GM10847 (cell line): Measurements from ENCODE around the gene KYNU.

Experiments used
- POLR2A ChIP-seq: IDR thresholded peaks from 2 replicates; pipeline ENCODE4 v1.6.1; 2011; ENCODE audit not compliant: insufficient read length; ENCODE audit errors: extremely low read depth

KYNU gene

DNA sequence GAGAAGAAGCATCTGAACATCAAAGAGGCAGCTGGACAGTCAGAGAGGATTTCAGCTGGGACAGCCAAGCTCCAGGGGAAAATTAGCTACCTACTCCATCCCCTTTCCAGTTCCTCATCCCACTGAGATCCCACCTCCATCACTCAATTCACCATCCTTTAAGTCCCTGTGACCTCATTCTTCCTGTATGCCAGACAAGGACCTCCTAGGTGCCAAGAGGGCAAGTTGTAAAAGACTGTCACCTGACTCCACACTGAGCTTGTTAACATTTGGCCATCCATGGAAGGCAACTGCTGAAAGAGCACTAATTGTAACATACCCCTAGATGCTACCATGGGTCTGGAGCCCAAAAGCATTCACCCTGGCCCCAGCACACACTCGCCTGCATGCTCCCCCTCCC lies 97.8 kb downstream of the KYNU start:
- no peak for TF ChIP-seq POLR2A

DNA sequence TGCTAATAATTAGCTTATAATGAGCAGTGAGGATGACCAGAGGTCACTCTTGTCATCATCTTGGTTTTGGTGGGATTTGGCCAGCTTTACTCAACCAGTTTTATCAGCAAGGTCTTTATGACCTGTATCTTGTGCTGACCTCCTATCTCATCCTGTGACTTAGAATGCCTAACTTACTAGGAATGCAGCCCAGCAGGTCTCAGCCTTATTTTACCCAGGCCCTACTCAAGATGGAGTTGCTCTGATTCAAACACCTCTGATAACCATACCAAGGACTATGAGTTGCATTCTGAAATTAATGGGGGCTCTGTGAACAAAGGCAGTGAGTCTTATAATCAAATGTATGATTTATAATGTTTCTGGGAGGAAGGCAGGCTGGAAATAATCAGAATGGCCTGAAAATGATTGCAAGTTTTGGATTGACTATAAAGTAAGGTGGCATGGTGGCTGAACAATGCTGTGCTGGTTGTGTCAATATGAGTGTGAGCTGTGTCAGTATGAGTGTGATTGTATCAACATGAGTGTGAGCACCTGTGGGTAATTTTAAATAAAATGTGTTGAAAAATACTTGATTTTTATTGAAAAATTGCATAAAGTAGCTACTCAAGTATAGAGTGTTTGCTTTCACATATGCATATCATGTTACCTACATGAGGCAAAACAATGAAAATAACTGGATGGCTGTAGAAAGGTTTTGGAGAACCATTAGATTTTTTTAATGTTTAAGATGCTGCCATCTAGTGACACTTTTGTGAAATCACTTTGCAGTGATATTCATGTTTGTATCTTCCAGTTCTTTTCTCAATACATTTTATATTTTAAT lies 103.0 kb downstream of the KYNU start:
- TF ChIP-seq POLR2A: no peak

DNA sequence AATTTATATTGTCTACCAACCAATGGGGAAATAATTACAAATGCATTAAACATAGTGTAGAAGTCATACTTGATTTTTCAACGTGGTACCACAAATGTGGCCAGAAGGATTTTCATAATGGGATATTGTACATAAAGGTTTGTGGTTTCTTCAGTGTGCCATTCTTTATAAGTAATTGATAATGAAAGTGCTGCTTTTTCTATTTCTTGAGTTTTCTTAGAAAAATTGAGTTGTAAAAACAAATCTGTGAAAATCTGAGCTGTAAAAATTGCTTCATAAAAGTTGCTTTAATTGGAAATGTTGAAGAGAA lies 103.6 kb downstream of the KYNU start:
- TF ChIP-seq POLR2A: no peak

DNA sequence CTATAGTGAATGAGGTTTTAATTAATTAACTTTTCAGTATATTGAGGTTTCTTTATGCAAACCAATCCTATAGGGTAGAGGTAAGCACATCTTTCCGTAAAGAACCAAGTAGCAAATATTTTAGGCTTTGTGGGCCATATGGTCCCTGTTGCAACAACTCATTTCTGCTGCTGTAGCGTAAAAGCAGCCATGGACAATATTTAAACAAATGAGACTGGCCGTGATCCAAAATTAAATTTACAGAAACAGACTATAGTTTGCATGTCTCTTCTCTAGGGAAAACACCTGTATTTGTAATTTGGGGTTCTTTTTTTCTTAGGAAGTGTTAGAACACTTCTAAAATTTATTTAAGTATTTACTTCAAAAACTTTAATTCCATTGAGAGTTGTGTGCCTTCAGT lies 104.3 kb downstream of the KYNU start:
- TF ChIP-seq POLR2A: no peak

DNA sequence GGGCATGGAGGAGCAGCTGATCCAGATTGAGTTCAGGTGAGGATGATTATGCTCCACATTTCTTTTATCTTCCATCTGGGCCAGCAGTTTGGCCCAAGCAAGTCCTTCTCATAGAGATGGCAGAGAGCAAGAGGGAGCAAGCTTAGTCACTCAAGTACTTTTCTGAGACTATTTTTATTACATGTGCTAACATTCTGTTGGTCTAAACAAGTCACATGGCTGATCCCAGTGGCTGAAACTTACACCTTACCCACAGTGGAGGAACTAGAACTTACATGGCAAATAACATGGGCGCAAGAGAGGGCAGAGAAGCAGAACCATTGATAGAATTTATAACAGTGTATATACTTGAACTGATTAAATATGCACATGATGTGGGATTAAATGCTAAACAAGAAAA lies 105.7 kb downstream of the KYNU start:
- TF ChIP-seq POLR2A: no peak

DNA sequence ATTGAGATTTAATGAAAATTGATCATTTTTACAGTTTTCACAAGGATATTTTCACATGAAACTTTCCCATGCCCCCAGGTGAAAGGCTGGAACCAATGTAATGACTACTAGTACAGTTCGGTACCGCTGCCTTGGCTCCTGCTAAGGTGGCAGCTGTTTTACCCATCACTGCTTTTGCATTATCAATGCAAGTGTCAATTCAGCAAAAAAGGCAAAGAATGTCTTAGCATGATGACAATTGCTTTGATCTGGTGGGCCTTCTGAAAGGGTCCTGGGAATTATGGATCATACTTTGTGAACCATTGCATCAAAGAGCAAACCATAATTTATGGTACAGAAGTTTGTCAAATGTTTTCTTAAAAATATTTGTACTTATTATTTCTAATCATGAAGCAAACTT lies 107.2 kb downstream of the KYNU start:
- no peak for TF ChIP-seq POLR2A

DNA sequence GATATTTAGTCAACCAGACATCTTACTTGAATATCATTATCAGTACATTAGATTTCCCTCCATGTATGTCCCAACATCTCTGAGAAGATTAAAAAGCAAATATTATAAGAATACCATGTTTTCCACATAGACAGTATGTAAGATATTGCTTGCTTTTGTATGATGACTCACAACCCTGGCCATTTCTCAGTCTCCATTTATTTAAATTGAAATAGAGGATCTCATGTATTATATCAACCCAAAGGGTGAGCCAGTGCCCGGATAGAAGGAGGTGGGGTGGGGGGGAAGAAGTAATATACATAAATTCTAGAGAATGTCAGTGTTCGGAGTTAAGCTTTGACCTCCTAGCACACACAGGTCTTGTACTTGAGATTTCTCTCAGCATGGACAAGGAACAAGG lies 109.6 kb downstream of the KYNU start:
- TF ChIP-seq POLR2A: no peak

DNA sequence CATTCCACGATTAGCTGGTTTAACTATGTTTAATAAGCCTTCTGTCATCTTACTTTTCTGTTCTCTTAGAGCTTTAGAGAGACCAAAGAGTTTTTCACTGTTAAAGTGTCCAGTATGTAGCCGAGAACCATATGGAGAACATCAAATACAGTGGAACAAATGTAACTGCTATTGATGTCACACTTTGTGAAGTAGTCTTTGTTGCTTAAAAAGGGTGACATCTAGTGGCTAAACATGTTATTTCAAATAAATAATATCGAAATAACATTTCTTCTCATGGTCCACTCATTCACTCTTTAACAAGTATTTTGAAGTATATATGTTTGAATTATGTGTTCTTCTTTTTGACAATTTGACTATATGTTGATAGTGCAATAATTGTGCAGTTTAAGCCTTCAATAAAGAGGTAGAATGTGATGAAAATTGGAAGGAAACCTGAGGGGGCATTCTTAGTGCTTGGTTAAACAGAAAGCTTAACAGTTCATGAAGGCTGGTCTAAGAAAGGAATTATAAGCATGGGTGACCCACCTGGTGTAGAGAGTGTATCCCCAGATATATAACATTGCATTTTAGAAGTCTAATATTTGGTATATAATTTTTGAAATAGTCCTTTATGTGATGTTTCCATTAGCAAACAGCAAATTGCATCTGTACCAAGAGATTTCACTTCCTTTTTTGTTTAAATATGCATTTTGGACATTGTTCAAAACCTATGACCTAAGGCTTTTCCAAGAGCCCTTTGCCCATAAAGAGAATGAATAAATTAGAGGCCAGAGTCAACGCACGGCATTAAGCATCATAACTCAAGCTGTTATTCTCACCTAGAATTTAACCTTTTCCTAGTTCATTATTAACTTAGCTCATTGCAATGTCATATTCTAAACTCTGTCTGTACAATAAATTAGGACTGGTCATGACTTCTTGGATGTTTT lies 112.1 kb downstream of the KYNU start:
- no peak for TF ChIP-seq POLR2A

DNA sequence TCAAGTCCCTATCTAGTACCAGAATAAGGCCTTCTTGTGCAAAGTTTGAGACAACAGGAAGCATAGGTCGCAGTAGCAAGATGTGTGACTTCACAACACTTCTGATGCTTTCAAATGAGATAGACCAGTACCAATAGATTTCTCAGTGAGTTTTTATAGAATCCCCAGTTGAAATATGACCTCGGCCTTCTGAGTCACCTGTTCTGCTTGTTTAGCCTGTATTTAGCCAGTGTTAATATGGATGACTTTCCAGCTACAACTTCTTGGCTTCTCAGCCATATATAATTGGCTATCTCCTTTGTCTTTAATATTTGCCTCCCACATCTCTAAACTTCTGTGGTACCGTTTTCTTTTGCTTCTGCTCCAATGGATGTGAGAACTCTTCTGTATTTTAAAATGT lies 113.8 kb downstream of the KYNU start:
- TF ChIP-seq POLR2A: no peak

DNA sequence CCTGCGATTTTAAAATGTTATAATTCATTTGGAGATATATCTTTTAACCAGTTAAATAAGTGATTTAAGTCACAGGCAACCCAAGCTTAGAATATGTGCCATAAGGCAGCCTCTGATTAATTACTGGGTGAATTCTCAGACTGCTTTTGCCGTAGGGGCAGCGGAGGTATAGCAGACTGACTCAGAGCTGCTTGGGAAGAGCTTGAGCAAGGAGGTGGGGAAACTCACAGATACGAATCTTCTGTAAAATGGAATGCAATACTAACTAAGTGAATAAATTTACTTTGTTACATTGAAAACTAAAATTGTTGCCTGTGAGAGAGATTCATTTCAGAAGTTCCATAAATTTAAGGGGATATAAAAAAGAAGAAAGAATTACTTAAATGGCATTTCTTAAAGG lies 115.4 kb downstream of the KYNU start:
- TF ChIP-seq POLR2A: no peak

DNA sequence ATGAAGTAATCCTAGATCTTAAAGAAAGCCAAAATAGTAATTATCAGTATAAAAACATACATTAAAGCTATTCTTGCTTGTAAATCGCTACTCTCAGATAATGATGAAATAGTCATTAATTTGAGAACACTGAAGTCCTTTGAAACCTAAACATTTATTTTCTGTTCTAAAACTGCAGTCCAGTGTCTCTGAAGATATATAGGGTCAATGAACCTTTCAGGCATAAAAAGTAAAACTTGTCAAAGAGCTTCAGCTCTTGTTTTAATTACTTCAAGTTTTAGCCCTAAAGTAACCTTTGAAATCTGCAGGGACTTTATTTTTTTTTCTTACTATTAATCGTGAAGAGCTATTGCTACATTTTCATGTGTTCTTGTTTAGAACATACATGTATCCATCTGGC lies 116.3 kb downstream of the KYNU start:
- no peak for TF ChIP-seq POLR2A

DNA sequence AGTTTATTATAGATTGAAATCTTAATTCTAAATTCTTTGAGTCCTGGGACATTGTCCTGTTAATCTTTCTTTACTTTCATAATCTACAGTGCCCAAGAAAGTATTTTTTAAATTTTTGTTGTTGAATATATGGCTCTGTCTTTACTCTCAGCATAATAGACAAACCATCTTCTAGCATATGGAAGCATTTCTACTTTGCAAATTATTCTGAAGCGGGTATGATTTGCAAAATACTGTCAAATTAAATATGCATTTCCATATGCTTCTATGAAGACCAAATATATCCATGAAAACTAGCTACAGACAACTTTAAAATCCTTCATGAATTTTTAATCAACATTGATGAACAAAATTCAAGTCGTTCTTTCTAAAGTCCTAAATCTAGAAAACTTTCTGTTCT lies 117.2 kb downstream of the KYNU start:
- no peak for TF ChIP-seq POLR2A

DNA sequence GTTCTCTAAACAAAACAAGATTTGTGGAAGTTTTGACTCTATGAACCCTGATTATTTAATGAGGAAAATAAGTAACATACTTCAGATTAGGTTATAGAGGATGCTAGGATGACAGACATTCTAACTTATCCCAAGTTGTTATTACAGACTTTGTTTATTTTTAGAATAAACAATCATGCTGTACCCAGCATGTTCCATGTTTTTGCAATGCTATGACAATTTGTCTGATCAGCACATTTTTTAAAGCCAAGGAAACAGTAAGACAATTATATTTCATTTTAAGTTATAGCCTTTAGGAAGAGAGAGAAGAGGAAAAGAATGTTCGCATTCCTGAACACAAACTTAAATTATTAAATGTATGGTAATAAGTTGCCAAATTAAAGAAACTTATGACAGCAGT lies 119.8 kb downstream of the KYNU start:
- TF ChIP-seq POLR2A: no peak

DNA sequence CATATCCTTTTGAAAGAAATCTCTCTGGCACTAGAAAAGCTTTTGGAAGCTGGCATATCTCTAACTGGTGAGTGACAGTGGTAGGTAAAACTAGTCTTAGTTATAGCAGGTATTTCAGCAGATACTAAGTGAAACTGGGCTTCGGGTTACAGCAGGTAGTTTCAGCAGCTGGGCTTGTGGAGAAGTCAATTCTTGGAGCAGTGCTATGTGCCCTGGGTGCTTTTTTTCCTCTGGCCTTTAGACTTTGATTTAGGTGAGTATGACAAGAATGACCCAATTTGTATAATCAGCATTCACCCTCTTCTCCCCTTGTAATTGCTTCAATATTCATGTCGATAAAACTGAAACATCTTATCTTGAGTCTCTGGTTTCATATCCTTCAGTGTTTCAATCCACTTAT lies 123.1 kb downstream of the KYNU start:
- no peak for TF ChIP-seq POLR2A

DNA sequence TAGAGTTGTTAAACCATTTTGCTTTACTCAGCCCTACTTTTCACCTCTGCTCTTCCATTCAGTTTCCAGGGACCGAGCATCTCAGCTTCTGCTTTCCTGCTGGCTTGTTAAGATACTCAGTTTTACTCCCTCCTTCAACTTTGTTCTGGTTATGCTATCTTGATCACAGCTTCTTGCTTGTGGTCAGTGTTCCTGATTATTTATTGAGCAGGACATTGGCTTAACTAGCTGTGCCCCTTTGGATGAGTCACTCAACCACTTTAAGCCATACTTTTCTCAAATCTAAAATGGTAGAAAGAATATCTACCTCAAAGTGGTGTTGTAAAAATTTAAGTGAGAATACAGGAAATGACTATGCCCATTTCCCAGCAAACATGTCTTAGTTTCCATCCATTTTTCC lies 124.0 kb downstream of the KYNU start:
- no peak for TF ChIP-seq POLR2A

DNA sequence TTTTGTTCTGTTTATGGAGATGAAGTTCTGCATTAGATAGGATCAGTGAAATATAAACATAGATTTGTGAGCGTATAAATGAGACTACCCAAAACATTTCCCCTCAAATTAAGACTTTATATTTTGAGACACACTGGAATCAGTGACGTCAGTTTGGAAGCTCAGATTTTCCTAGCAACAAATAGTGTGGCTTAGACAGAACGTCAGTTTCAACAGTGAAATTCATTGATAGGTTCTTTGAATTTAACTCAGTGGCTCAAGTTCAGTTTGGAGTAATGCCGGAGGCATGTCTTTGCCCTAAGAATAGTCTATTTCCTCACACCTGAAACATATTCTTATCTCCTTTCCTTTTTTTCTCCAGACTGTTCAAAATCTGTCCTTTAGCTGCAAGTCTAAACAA lies 138.2 kb downstream of the KYNU start:
- TF ChIP-seq POLR2A: no peak
